K562 (cell line): ENCODE data around the gene SHLD1. TPM values are rescaled to one million over a fixed set of nuclear protein-coding genes. Genes with fewer than 3 reads are reported as not detected.

Source experiments
- ATAC-seq: fragments of 200-7000 bp; cut with Tn5 transposase; 3 replicates; pipeline ENCODE4 v1.9.1; 2020; ENCODE audit warnings: moderate library complexity
- BruUV-seq: library from RNA; stranded (reverse); fragments of 400-500 nt; replicated peaks from 2 replicates; lab custom pipeline; 2021; lab: Mats Ljungman, UMichigan
- CTCF ChIA-PET: fragments of 300-600 bp; formaldehyde crosslinking; extraction: SDS; loops from one replicate; lab custom pipeline; 2021; ENCODE audit warnings: low intra/inter-chr PET ratio; lab: Yijun Ruan, JAX
- POLR2A ChIA-PET: fragments of 300-600, 350-650 bp; sonication (Branson Sonifier 250); formaldehyde crosslinking; extraction: SDS; loops from one replicate; lab custom pipeline; 2021; ENCODE audit warnings: antibody characterized with exemption, inconsistent platforms; lab: Yijun Ruan, JAX
- DNase-seq, 4 experiments: peaks; one replicate each; pipeline versions ENCODE4 v3.0.0 to v3.0.0-alpha.2; 2011 to 2018; ENCODE audit warnings: low spot score in 3 of 4, mixed read lengths in 3 of 4; ENCODE audit errors: extremely low read depth in 1 of 4
- FAIRE-seq: peaks from 2 replicates; lab custom pipeline; 2011; peaks lifted over from hg19 to GRCh38; lab: Jason Lieb, UNC
- H2AFZ ChIP-seq: 2 replicates; pipeline ENCODE4 v1.6.0; 2011; ENCODE audit warnings: low read depth, low read length, control low read depth, inconsistent platforms
- H3K27ac ChIP-seq: fragments of 200-600 bp; 3 replicates; pipeline ENCODE4 v1.8.0; 2011; ENCODE audit warnings: low read depth, mild to moderate bottlenecking, control low read depth, inconsistent platforms, low read length, moderate library complexity, mixed read lengths; ENCODE audit errors: extremely low read depth
- H3K27me3 ChIP-seq, 2 experiments: fragments of 300-600 bp in 1 of 2; 2 replicates in 1 of 2; 3 replicates in 1 of 2; pipeline versions ENCODE4 v1.6.0 to v1.8.0; 2011; ENCODE audit warnings: inconsistent platforms in 2 of 2, low read length in 2 of 2, mild to moderate bottlenecking in 1 of 2, mixed read lengths in 1 of 2, moderate library complexity in 1 of 2; ENCODE audit not compliant: control insufficient read depth in 2 of 2, insufficient read depth in 2 of 2
- H3K36me3 ChIP-seq: fragments of 300-600 bp; 3 replicates; pipeline ENCODE4 v1.8.0; 2011; ENCODE audit warnings: mild to moderate bottlenecking, low read length, inconsistent platforms; ENCODE audit not compliant: control insufficient read depth, insufficient read depth
- H3K4me1 ChIP-seq, 2 experiments: fragments of 200-600 bp in 1 of 2; replicated peaks in 1 of 2; 2 replicates in 1 of 2; 3 replicates in 1 of 2; pipeline versions ENCODE4 v1.5.1 to v1.8.0; 2011; ENCODE audit warnings: inconsistent platforms in 2 of 2, low read length in 2 of 2, mild to moderate bottlenecking in 1 of 2, mixed read lengths in 1 of 2, moderate library complexity in 1 of 2; ENCODE audit not compliant: control insufficient read depth in 2 of 2, insufficient read depth in 2 of 2
- H3K4me2 ChIP-seq: 2 replicates; pipeline ENCODE4 v1.6.1; 2011; ENCODE audit warnings: low read length, control low read depth, inconsistent platforms, mixed read lengths; ENCODE audit not compliant: insufficient read depth
- H3K4me3 ChIP-seq: fragments of 200-600 bp; sonication (generic), shearing (Covaris generic); 2 replicates; pipeline ENCODE4 v1.5.1; 2016; ENCODE audit warnings: control low read depth, inconsistent platforms
- H3K79me2 ChIP-seq: fragments of 200-600 bp; 3 replicates; pipeline ENCODE4 v1.8.0; 2011; ENCODE audit warnings: low read length, inconsistent platforms; ENCODE audit not compliant: control insufficient read depth, insufficient read depth
- H3K9ac ChIP-seq, 2 experiments: 2 replicates each; pipeline versions ENCODE4 v1.6.0 to v1.6.1; 2011; ENCODE audit warnings: low read depth in 2 of 2, low read length in 2 of 2, control low read depth in 1 of 2, inconsistent platforms in 1 of 2, mild to moderate bottlenecking in 1 of 2, mixed read lengths in 1 of 2; ENCODE audit not compliant: insufficient read depth in 1 of 2
- H3K9me1 ChIP-seq: one replicate; pipeline ENCODE4 v1.6.0; 2011; ENCODE audit warnings: inconsistent platforms, mild to moderate bottlenecking, low read length, moderate library complexity; ENCODE audit not compliant: control insufficient read depth, insufficient read depth
- H3K9me3 ChIP-seq: replicated peaks from 2 replicates; pipeline ENCODE4 v1.5.1; 2011; ENCODE audit warnings: low read depth, low read length, inconsistent platforms; ENCODE audit not compliant: control insufficient read depth, insufficient read depth
- H4K20me1 ChIP-seq: replicated peaks from 2 replicates; pipeline ENCODE4 v1.6.1; 2011; ENCODE audit warnings: low read length, inconsistent platforms, mixed read lengths; ENCODE audit not compliant: control insufficient read depth, insufficient read depth
- CBFA2T2 ChIP-seq: fragments of 450-650 bp; conservative IDR thresholded peaks from 2 replicates; pipeline ENCODE4 v1.6.1; 2017; ENCODE audit warnings: mild to moderate bottlenecking
- CBFA2T3 ChIP-seq: fragments of 450-650 bp; IDR thresholded peaks from 2 replicates; pipeline ENCODE4 v1.6.1; 2017
- MAX ChIP-seq: sonication (generic); formaldehyde crosslinking; IDR thresholded peaks from 2 replicates; pipeline ENCODE4 v1.9.0; 2022; ENCODE audit warnings: mild to moderate bottlenecking, missing genetic modification reagents
- MIER1 ChIP-seq: fragments of 450-650 bp; IDR thresholded peaks from 2 replicates; pipeline ENCODE4 v1.6.1; 2016; ENCODE audit warnings: antibody characterized with exemption, mild to moderate bottlenecking, low read depth
- MYNN ChIP-seq, 2 experiments: sonication (generic); formaldehyde crosslinking in 1 of 2; IDR thresholded peaks; 2 replicates each; pipeline versions ENCODE4 v1.5.0 to v1.6.1; 2016 to 2020; ENCODE audit warnings: antibody characterized with exemption in 1 of 2, missing genetic modification reagents in 1 of 2
- ZNF3 ChIP-seq: fragments of 250-450 bp; sonication (Bioruptor Pico); IDR thresholded peaks from 2 replicates; pipeline ENCODE4 v1.5.0; 2021; ENCODE audit warnings: mild to moderate bottlenecking, moderate library complexity
- WGBS: fragments of 100-300 bp; shearing (Covaris generic); methylation state at CpG from one replicate; pipeline ENCODE4 v1.1.6; 2016; ENCODE audit warnings: low coverage, mixed read lengths; ENCODE audit not compliant: insufficient coverage; ENCODE audit errors: missing lambda C conversion rate; 5-methylcytosine and 5-hydroxymethylcytosine counted together
- in situ Hi-C: fragments of 300-500 bp; cut with MboI; formaldehyde crosslinking; loops from 4 replicates; pipeline ENCODE4 v1.15.0; 2018; ENCODE audit warnings: inconsistent platforms, mixed read lengths
- intact Hi-C: fragments of 100-400 bp; cut with micrococcal nuclease; formaldehyde crosslinking; loops from 2 replicates; pipeline ENCODE4 v1.14.2; 2022
- polyA plus RNA-seq, 8 experiments: library from polyadenylated mRNA; depleted of rRNA in 4 of 8; stranded (reverse) in 5 of 8; unstranded in 3 of 8; fragments of >200 nt; fragmentation: Nextera tagmentation in 2 of 8; fragmentation: Illumina TruSeq in 1 of 8; extraction: Ambion mirVana in 2 of 8; extraction: Trizol in 1 of 8; gene quantifications; 2 replicates each; pipeline versions ENCODE4 v1.2.1 to v1.2.3, GENCODE V29; 2011 to 2014; ENCODE audit warnings: inconsistent platforms in 1 of 8, missing spikeins in 1 of 8
- total RNA-seq, 7 experiments: library from RNA; depleted of rRNA in 6 of 7; stranded (reverse); fragments of >200 nt in 6 of 7; fragmentation: Illumina TruSeq in 2 of 7; extraction: Trizol in 2 of 7; gene quantifications; 2 replicates each; pipeline versions ENCODE4 v1.2.1 to v1.2.3, GENCODE V29; 2011 to 2021; ENCODE audit warnings: low replicate concordance in 1 of 7

SHLD1 gene
- total and polyA plus RNA-seq, 9 of the 15 experiments (the other 6 are each of a cell fraction or from before 2014, with no cell fraction given), result 3.7 to 21.6 (median 8.2) TPM

GRCh38 chr20:5715071-5715841, 34.9 kb upstream of the SHLD1 start:
- Histone ChIP-seq H3K9me3 (no peaks in the 10 kb centered on the region), H3K9me1 (no peaks in the 10 kb centered on the region)
- CTCF ChIA-PET, result no interaction called here
- no peak for DNase-seq
- 49% methylated on average over 4 of the region's 5 CpGs for WGBS
- FAIRE-seq, result no peak
- POLR2A ChIA-PET, result interaction anchor here (1.3 kb wide), 1 partner anchor 10 kb away, joined by 4 read pairs; no protein-coding TSS in a partner anchor
- TF ChIP-seq MAX, result 0 out of 2 replicates have a peak, but pooled peaks have one; percentile 33
- no peak for TF ChIP-seq MYNN (IDR thresholded peaks at IDR 0.05)
- no peak for TF ChIP-seq MYNN (CRISPR knock-in tag; IDR thresholded peaks at IDR 0.05)
- TF ChIP-seq CBFA2T2, result 0 out of 2 replicates have a peak, but pooled peaks have one; percentile 8
- TF ChIP-seq CBFA2T3, result peak; percentile 34; the same call in 1 of the 2 replicates
- TF ChIP-seq ZNF3, result no peak
- TF ChIP-seq MIER1, result no peak
- TF ChIP-seq, all 486 proteins: peak for 3
- no TSS peak for BruUV-seq
- Histone ChIP-seq H3K27me3 (no peaks in the 10 kb centered on the region), H3K36me3 (no peaks in the 10 kb centered on the region), H3K79me2 (no peaks in the 10 kb centered on the region), H3K4me3 (no peak overlapping the region), H2AFZ (no peak overlapping the region), H3K4me1 (peaks cover 0 to 25% of the 10 kb centered on the region in 2 experiments; a peak in 4 of 5 replicates), H3K4me2 (no peak overlapping the region), H4K20me1 (no peaks in the 10 kb centered on the region), H3K27ac (no peak overlapping the region), H3K9ac (no peak overlapping the region)
- in situ Hi-C loops, result no loop called here
- no peak for ATAC-seq
- intact Hi-C loops, result no loop called here
